Transverse colon (tissue), 4 donors: Measurements from ENCODE around the gene NAALADL2. TPM values are rescaled to one million over a fixed set of nuclear protein-coding genes. Genes with fewer than 3 reads are reported as not detected.

Source experiments
- DNase-seq: peaks from one replicate; pipeline ENCODE4 v3.0.0-alpha.2; 2019
- H3K27ac ChIP-seq, 4 donors: fragments of 200-600 bp; sonication (generic); 2 replicates each; pipeline ENCODE4 v1.5.1; 2016 to 2018; ENCODE audit warnings: inconsistent platforms in 4 of 4
- H3K27me3 ChIP-seq: fragments of 200-600 bp; sonication (generic); 2 replicates; pipeline ENCODE4 v1.5.1; 2017; ENCODE audit warnings: inconsistent platforms
- H3K36me3 ChIP-seq, 4 donors: fragments of 200-600 bp; sonication (generic); 2 replicates each; pipeline ENCODE4 v1.5.1; 2017 to 2019; ENCODE audit warnings: inconsistent platforms in 4 of 4
- H3K4me1 ChIP-seq, 4 donors: fragments of 200-600 bp; sonication (generic); 2 replicates each; pipeline ENCODE4 v1.5.1; 2017 to 2020; ENCODE audit warnings: inconsistent platforms in 4 of 4
- H3K4me3 ChIP-seq, 4 donors: fragments of 200-600 bp; sonication (generic); 1 replicate in 1 of 4; 2 replicates in 3 of 4; pipeline versions ENCODE4 v1.5.1 to v1.6.1; 2017 to 2019; ENCODE audit warnings: inconsistent platforms in 4 of 4
- H3K9me3 ChIP-seq, 2 donors: fragments of 200-600 bp; sonication (generic); 2 replicates each; pipeline ENCODE4 v1.5.1; 2017 to 2019; ENCODE audit warnings: inconsistent platforms in 2 of 2
- EP300 ChIP-seq: sonication (generic); formaldehyde crosslinking; IDR thresholded peaks from one replicate; pipeline ENCODE4 v1.6.1; 2017; ENCODE audit warnings: antibody characterized with exemption, low read depth
- POLR2A ChIP-seq: fragments of 450-650 bp; IDR thresholded peaks from one replicate; pipeline ENCODE4 v1.6.1; 2016; ENCODE audit warnings: antibody characterized with exemption, mild to moderate bottlenecking, moderate library complexity
- POLR2AphosphoS5 ChIP-seq, 3 donors: sonication (generic); formaldehyde crosslinking; IDR thresholded peaks; one replicate each; pipeline ENCODE4 v1.6.1; 2016; ENCODE audit warnings: antibody characterized with exemption in 3 of 3
- WGBS, 2 donors: methylation state at CpG; one replicate each; pipeline ENCODE4 v1.1.5; 2018; ENCODE audit warnings: low coverage in 1 of 2; 5-methylcytosine and 5-hydroxymethylcytosine counted together
- in situ Hi-C, 4 donors: fragments of 200-750 bp; cut with MboI; loops; one replicate each; pipeline versions ENCODE4 v1.15.0 to v1.15.1; 2017; ENCODE audit warnings: low sequenced_read_pairs in 3 of 4, low pct_ligation_motif_present in 1 of 4, low pct_unique_long_range_greater_than_20kb in 1 of 4
- intact Hi-C: fragments of 100-400 bp; cut with DNase I; formaldehyde crosslinking; loops from one replicate; pipeline ENCODE4 v1.15.1; 2023; ENCODE audit warnings: low total_unique reads
- total RNA-seq, 4 donors: library from RNA; depleted of rRNA; stranded (reverse); fragments of >200 nt; gene quantifications; one replicate each; pipeline ENCODE4 v1.1.0, GENCODE V29; 2016
- TF ChIP-seq, protein P1 (sequence below), 5 experiments: fragments of 200-600 bp in 3 of 5; fragments of 450-650 bp in 2 of 5; sonication (generic) in 3 of 5; IDR thresholded peaks; 1 replicate in 2 of 5; 2 replicates in 3 of 5; pipeline ENCODE4 v1.5.1; 2016 to 2017; ENCODE audit warnings: antibody characterized with exemption in 5 of 5, inconsistent platforms in 3 of 5, mild to moderate bottlenecking in 2 of 5, moderate library complexity in 1 of 5

The NAALADL2 gene
- total RNA-seq, 4 donors from 2014 or later = 10.1 to 22.7 (median 15.1) TPM

- Histone ChIP-seq H3K27me3 (no peaks in the 10 kb centered on the region), H3K4me3 (no peak overlapping the region), H3K36me3 (no peaks in the 10 kb centered on the region), H3K27ac (no peak overlapping the region), H3K9me3 (no peaks in the 10 kb centered on the region), H3K4me1 (peaks cover 0 to 8% (median 0%) of the 10 kb centered on the region in 4 donors)
- TF ChIP-seq POLR2A (no peak), POLR2AphosphoS5 (IDR thresholded peaks at IDR 0.05) (no peak), EP300 (no peak)
- TF ChIP-seq, protein P1, sequence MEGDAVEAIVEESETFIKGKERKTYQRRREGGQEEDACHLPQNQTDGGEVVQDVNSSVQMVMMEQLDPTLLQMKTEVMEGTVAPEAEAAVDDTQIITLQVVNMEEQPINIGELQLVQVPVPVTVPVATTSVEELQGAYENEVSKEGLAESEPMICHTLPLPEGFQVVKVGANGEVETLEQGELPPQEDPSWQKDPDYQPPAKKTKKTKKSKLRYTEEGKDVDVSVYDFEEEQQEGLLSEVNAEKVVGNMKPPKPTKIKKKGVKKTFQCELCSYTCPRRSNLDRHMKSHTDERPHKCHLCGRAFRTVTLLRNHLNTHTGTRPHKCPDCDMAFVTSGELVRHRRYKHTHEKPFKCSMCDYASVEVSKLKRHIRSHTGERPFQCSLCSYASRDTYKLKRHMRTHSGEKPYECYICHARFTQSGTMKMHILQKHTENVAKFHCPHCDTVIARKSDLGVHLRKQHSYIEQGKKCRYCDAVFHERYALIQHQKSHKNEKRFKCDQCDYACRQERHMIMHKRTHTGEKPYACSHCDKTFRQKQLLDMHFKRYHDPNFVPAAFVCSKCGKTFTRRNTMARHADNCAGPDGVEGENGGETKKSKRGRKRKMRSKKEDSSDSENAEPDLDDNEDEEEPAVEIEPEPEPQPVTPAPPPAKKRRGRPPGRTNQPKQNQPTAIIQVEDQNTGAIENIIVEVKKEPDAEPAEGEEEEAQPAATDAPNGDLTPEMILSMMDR (IDR thresholded peaks at IDR 0.05) = no peak
- in situ Hi-C loops (no loop called here), intact Hi-C loops (no loop called here)
- no peak for DNase-seq
- 75 to 83% methylated on average over 2 of the region's 2 CpGs for WGBS, 2 donors
Observed at GRCh38 chr3:175349168-175349567, 490.0 kb downstream of the NAALADL2 start.

DNA sequence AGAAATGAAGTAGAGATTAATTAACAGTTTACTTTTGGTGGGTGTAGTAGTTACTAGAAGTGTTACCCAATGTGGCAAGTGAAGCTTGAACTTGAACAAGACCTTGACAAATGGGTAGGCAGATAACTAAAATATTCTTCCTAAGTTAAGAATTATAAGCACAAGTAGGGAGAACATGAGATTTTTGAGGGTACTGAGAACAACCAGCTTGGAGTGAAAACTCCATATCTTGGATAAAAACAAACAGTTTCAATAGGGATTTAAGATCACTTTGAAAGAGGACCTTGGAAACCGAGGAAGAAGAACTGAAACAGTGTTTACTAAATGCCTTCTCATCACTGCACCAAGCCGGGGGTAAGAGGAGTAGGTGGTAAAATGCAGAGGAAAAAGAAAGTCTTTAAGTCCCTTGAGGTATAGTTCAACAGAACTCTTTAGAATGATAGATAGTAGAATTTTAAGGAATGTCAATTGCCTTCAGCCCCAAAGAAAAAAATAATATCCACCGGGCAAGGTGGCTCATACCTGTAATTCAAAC, 496.7 kb downstream of the NAALADL2 start:
- H3K4me3 ChIP-seq = no peak overlapping the region
- in situ Hi-C loops (no loop called here), intact Hi-C loops (no loop called here)
- H3K27ac ChIP-seq = no peak overlapping the region
- H3K9me3 ChIP-seq = no peaks in the 10 kb centered on the region
- TF ChIP-seq POLR2A = no peak
- TF ChIP-seq POLR2AphosphoS5 (IDR thresholded peaks at IDR 0.05) = no peak
- TF ChIP-seq EP300 = no peak
- TF ChIP-seq, protein P1 (IDR thresholded peaks at IDR 0.05) = no peak
- H3K27me3 ChIP-seq = no peaks in the 10 kb centered on the region
- H3K4me1 ChIP-seq = no peaks in the 10 kb centered on the region
- 82 to 86% methylated on average over 3 of the region's 3 CpGs for WGBS, 2 donors
- no peaks in the 10 kb centered on the region for H3K36me3 ChIP-seq
- DNase-seq = no peak

DNA sequence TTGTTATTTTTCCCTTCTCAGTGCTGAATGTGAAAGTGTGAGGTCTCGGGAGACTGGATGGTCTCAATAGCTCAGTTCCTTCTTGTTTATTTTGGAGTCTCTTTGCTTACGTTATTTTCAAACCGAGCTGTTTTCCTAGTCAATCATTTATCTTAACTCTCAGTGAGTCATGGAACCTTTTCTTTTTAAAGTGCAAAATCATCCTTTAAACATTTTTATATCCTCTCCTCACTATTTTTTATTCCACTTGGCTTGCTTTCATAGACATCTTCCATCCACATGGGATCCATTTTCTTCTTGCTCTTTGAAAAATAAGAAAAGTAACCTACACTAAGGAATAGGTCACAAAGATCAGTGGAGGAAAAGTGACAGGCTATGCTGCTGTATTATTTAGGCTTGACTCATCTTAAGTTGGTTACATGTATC, 497.8 kb downstream of the NAALADL2 start:
- H3K9me3 ChIP-seq = no peaks in the 10 kb centered on the region
- no peaks in the 10 kb centered on the region for H3K4me1 ChIP-seq
- H3K4me3 ChIP-seq = no peak overlapping the region
- no peak for DNase-seq
- WGBS, 2 donors = 68% methylated on average over 3 of the region's 3 CpGs
- intact Hi-C loops = no loop called here
- H3K27ac ChIP-seq = no peak overlapping the region
- no peaks in the 10 kb centered on the region for H3K27me3 ChIP-seq
- H3K36me3 ChIP-seq = no peaks in the 10 kb centered on the region
- in situ Hi-C loops = no loop called here
- TF ChIP-seq EP300 (no peak), POLR2A (no peak), POLR2AphosphoS5 (IDR thresholded peaks at IDR 0.05) (no peak)
- TF ChIP-seq, protein P1 (IDR thresholded peaks at IDR 0.05) = no peak

- no peak overlapping the region for H3K27ac ChIP-seq
- intact Hi-C loops (no loop called here), in situ Hi-C loops (no loop called here)
- TF ChIP-seq, protein P1 (IDR thresholded peaks at IDR 0.05) = no peak
- TF ChIP-seq POLR2A (no peak), POLR2AphosphoS5 (IDR thresholded peaks at IDR 0.05) (no peak), EP300 (no peak)
- no peaks in the 10 kb centered on the region for H3K36me3 ChIP-seq
- 87 to 100% methylated on average over 1 of the region's 1 CpG for WGBS, 2 donors
- H3K4me1 ChIP-seq = no peaks in the 10 kb centered on the region
- H3K9me3 ChIP-seq = no peaks in the 10 kb centered on the region
- no peaks in the 10 kb centered on the region for H3K27me3 ChIP-seq
- H3K4me3 ChIP-seq = no peak overlapping the region
- no peak for DNase-seq
Observed at GRCh38 chr3:175357758-175358157, 498.6 kb downstream of the NAALADL2 start.
